WTC11 (cell line): ENCODE results near the gene ZNF76. TPM values are rescaled to one million over a fixed set of nuclear protein-coding genes. Genes with fewer than 3 reads are reported as not detected.

Experiments
- ATAC-seq: fragments of 200-7000 bp; cut with Tn5 transposase; 2 replicates; pipeline ENCODE4 v1.10.0; 2021; ENCODE audit warnings: mild to moderate bottlenecking, moderate library complexity
- CTCF ChIA-PET: fragments of 300-600 bp; sonication (Branson Sonifier 250); formaldehyde crosslinking; loops from one replicate; lab custom pipeline; 2021; ENCODE audit warnings: antibody characterized with exemption; lab: Charles Lee
- POLR2A ChIA-PET: fragments of 350-600 bp; sonication (Branson Sonifier 250); formaldehyde crosslinking; loops from one replicate; lab custom pipeline; 2021; ENCODE audit warnings: antibody characterized with exemption; lab: Charles Lee
- DNase-seq: peaks from one replicate; pipeline ENCODE4 v3.0.0; 2021; ENCODE audit warnings: low spot score
- H3K27ac Mint-ChIP-seq: 2 replicates; pipeline ENCODE4 v1.8.0; 2021; ENCODE audit warnings: mixed read lengths
- H3K27me3 Mint-ChIP-seq: 2 replicates; pipeline ENCODE4 v1.8.0; 2021; ENCODE audit warnings: low read depth, mild to moderate bottlenecking, moderate library complexity, mixed read lengths
- H3K36me3 Mint-ChIP-seq: 2 replicates; pipeline ENCODE4 v1.8.0; 2021; ENCODE audit warnings: mixed read lengths
- H3K4me1 Mint-ChIP-seq: 2 replicates; pipeline ENCODE4 v1.8.0; 2022; ENCODE audit warnings: mixed read lengths
- H3K4me3 Mint-ChIP-seq: 2 replicates; pipeline ENCODE4 v1.8.0; 2021; ENCODE audit warnings: mild to moderate bottlenecking, moderate library complexity, mixed read lengths
- H3K9me3 Mint-ChIP-seq: 2 replicates; pipeline ENCODE4 v1.8.0; 2021; ENCODE audit warnings: mixed read lengths
- AR ChIP-seq: fragments of 250-450 bp; sonication (Bioruptor Pico); IDR thresholded peaks from 2 replicates; pipeline ENCODE4 v1.9.0; 2021; ENCODE audit warnings: mild to moderate bottlenecking
- ARID4B ChIP-seq: sonication (generic); formaldehyde crosslinking; IDR thresholded peaks from 2 replicates; pipeline ENCODE4 v1.8.0; 2023; ENCODE audit warnings: missing genetic modification reagents, mild to moderate bottlenecking, borderline replicate concordance
- ELF4 ChIP-seq: sonication (generic); formaldehyde crosslinking; IDR thresholded peaks from 2 replicates; pipeline ENCODE4 v1.8.1; 2022; ENCODE audit warnings: low read depth, mild to moderate bottlenecking, moderate library complexity, missing genetic modification reagents
- ESRRA ChIP-seq: sonication (generic); formaldehyde crosslinking; IDR thresholded peaks from 2 replicates; pipeline ENCODE4 v1.8.1; 2022; ENCODE audit warnings: mild to moderate bottlenecking, missing genetic modification reagents, borderline replicate concordance
- FOXK1 ChIP-seq: sonication (generic); formaldehyde crosslinking; IDR thresholded peaks from 2 replicates; pipeline ENCODE4 v1.8.0; 2022; ENCODE audit warnings: mild to moderate bottlenecking, moderate library complexity, missing genetic modification reagents
- JAZF1 ChIP-seq: fragments of 250-450 bp; sonication (Bioruptor Pico); IDR thresholded peaks from 2 replicates; pipeline ENCODE4 v1.9.0; 2021; ENCODE audit warnings: moderate library complexity, mild to moderate bottlenecking, inconsistent platforms
- KAT7 ChIP-seq: sonication (generic); formaldehyde crosslinking; IDR thresholded peaks from 2 replicates; pipeline ENCODE4 v1.8.1; 2023; ENCODE audit warnings: missing genetic modification reagents, mild to moderate bottlenecking, borderline replicate concordance
- PRDM15 ChIP-seq: sonication (generic); formaldehyde crosslinking; IDR thresholded peaks from 2 replicates; pipeline ENCODE4 v1.8.0; 2022; ENCODE audit warnings: missing genetic modification reagents
- SOX15 ChIP-seq: fragments of 250-450 bp; sonication (Bioruptor Pico); IDR thresholded peaks from 2 replicates; pipeline ENCODE4 v1.9.0; 2021; ENCODE audit warnings: mild to moderate bottlenecking
- SP1 ChIP-seq: sonication (generic); formaldehyde crosslinking; conservative IDR thresholded peaks from 2 replicates; pipeline ENCODE4 v1.8.1; 2022; ENCODE audit warnings: missing genetic modification reagents
- STAT6 ChIP-seq: sonication (generic); formaldehyde crosslinking; conservative IDR thresholded peaks from 2 replicates; pipeline ENCODE4 v1.8.1; 2023; ENCODE audit warnings: mild to moderate bottlenecking, low read depth, missing genetic modification reagents, moderate library complexity
- TEAD4 ChIP-seq: sonication (generic); formaldehyde crosslinking; IDR thresholded peaks from 2 replicates; pipeline ENCODE4 v1.8.0; 2022; ENCODE audit warnings: mild to moderate bottlenecking, missing genetic modification reagents
- ZNF219 ChIP-seq: sonication (generic); formaldehyde crosslinking; IDR thresholded peaks from 2 replicates; pipeline ENCODE4 v1.8.0; 2023; ENCODE audit warnings: missing genetic modification reagents, mild to moderate bottlenecking, borderline replicate concordance
- ZNF263 ChIP-seq: sonication (generic); formaldehyde crosslinking; IDR thresholded peaks from 2 replicates; pipeline ENCODE4 v1.8.1; 2022; ENCODE audit warnings: low read depth, mild to moderate bottlenecking, moderate library complexity, missing genetic modification reagents
- ZNF317 ChIP-seq: sonication (generic); formaldehyde crosslinking; IDR thresholded peaks from 2 replicates; pipeline ENCODE4 v1.8.1; 2023; ENCODE audit warnings: low read depth, mild to moderate bottlenecking, moderate library complexity, missing genetic modification reagents, borderline replicate concordance
- ZNF532 ChIP-seq: fragments of 250-450 bp; sonication (Bioruptor Pico); IDR thresholded peaks from 2 replicates; pipeline ENCODE4 v1.9.0; 2021; ENCODE audit warnings: mild to moderate bottlenecking, borderline replicate concordance
- total RNA-seq: library from RNA; stranded (reverse); gene quantifications from 3 replicates; pipeline ENCODE4 v1.2.3, GENCODE V29; 2021

Gene ZNF76
- total RNA-seq, 1 experiment from 2014 or later: 25.8 TPM

GRCh38 chr6:35216412-35216732, 43.2 kb upstream of the ZNF76 start (continued):
- TF ChIP-seq PRDM15 (CRISPR knock-in tag) (no peak), ZNF263 (CRISPR knock-in tag) (no peak), ZNF532 (no peak), SP1 (CRISPR knock-in tag) (no peak), FOXK1 (CRISPR knock-in tag) (no peak)

GRCh38 chr6:35216851-35217811, 42.4 kb upstream of the ZNF76 start:
- Mint-ChIP-seq H3K9me3 (no peaks in the 10 kb centered on the region), H3K4me3 (no peak overlapping the region; the same call in 1 of the 2 replicates), H3K27me3 (peaks cover 79% of the 10 kb centered on the region), H3K4me1 (peaks cover 46% of the 10 kb centered on the region), H3K36me3 (no peaks in the 10 kb centered on the region), H3K27ac (no peak overlapping the region)
- ATAC-seq: no peak
- DNase-seq: no peak
- ChIA-PET POLR2A (no interaction called here), CTCF (interaction anchor here (1.0 to 5.1 kb wide), 4 partner anchors 12 to 232 kb away, joined by 3 to 54 read pairs (median 8); no protein-coding TSS in a partner anchor)
- TF ChIP-seq JAZF1 (CRISPR knock-in tag): no peak
- TF ChIP-seq KAT7: no peak
- no peak for TF ChIP-seq ZNF317 (CRISPR knock-in tag)
- no peak for TF ChIP-seq ESRRA (CRISPR knock-in tag)
- TF ChIP-seq AR: no peak
- TF ChIP-seq ARID4B (CRISPR knock-in tag): no peak
- no peak for TF ChIP-seq TEAD4
- no peak for TF ChIP-seq ZNF219 (CRISPR knock-in tag)
- TF ChIP-seq ELF4: no peak
- no peak for TF ChIP-seq FOXK1 (CRISPR knock-in tag)
- no peak for TF ChIP-seq STAT6
- no peak for TF ChIP-seq SOX15 (CRISPR knock-in tag)
